ENCODE results near the gene RPGRIP1.
"Not testable (repeated sequence)": the region's sequence is repeated elsewhere in the genome, so short reads cannot be mapped to it uniquely, and the experiment has no call there.

The RPGRIP1 gene

GRCh38 chr14:21302013-21302835, 22.3 kb downstream of the RPGRIP1 start:
- no peak for FAIRE-seq

- not testable (repeated sequence) for FAIRE-seq
Observed at GRCh38 chr14:21302836-21303140, 22.9 kb downstream of the RPGRIP1 start.

GRCh38 chr14:21307637-21308036, 27.8 kb downstream of the RPGRIP1 start:
- FAIRE-seq: no peak

GRCh38 chr14:21308132-21308478, 28.2 kb downstream of the RPGRIP1 start:
- FAIRE-seq: no peak

- FAIRE-seq: peak; percentile 87
Observed at GRCh38 chr14:21308479-21309237, 28.8 kb downstream of the RPGRIP1 start.

GRCh38 chr14:21309238-21309636, 29.4 kb downstream of the RPGRIP1 start:
- no peak for FAIRE-seq

GRCh38 chr14:21309956-21310355, 30.1 kb downstream of the RPGRIP1 start:
- no peak for FAIRE-seq

- FAIRE-seq: no peak
Observed at GRCh38 chr14:21311614-21312013, 31.7 kb downstream of the RPGRIP1 start.

GRCh38 chr14:21313512-21313911, 33.6 kb downstream of the RPGRIP1 start:
- no peak for FAIRE-seq

- no peak for FAIRE-seq
Observed at GRCh38 chr14:21317398-21317797, 37.5 kb downstream of the RPGRIP1 start.

GRCh38 chr14:21320913-21321312, 41.0 kb downstream of the RPGRIP1 start:
- no peak for FAIRE-seq

GRCh38 chr14:21322716-21323115, 42.8 kb downstream of the RPGRIP1 start:
- FAIRE-seq: no peak

- FAIRE-seq: no peak
Observed at GRCh38 chr14:21326972-21327371, 47.1 kb downstream of the RPGRIP1 start.

Data from endometrium (tissue), 2 donors.